GM23338 (cell line): ENCODE results near the gene NFKB1. TPM values are rescaled to one million over a fixed set of nuclear protein-coding genes. Genes with fewer than 3 reads are reported as not detected.

Experiments
- ATAC-seq: fragments of 200-7000 bp; cut with Tn5 transposase; 3 replicates; pipeline ENCODE4 v1.9.1; 2020
- DNase-seq: peaks from one replicate; pipeline ENCODE4 v3.0.0-alpha.2; 2015; ENCODE audit warnings: low spot score
- H2AFZ ChIP-seq: fragments of 200-600 bp; sonication (generic); 2 replicates; pipeline ENCODE4 v1.8.0; 2016; ENCODE audit warnings: antibody characterized with exemption, mild to moderate bottlenecking, moderate library complexity
- H3F3A ChIP-seq: fragments of 200-600 bp; sonication (generic); replicated peaks from 2 replicates; pipeline ENCODE4 v1.8.0; 2017; ENCODE audit warnings: antibody characterized with exemption, mixed run types, low read depth
- H3K27ac ChIP-seq: fragments of 200-600 bp; sonication (generic); 2 replicates; pipeline ENCODE4 v1.6.1; 2016; ENCODE audit warnings: low read depth
- H3K27me3 ChIP-seq: fragments of 200-600 bp; sonication (generic); 2 replicates; pipeline ENCODE4 v1.8.0; 2016; ENCODE audit warnings: mild to moderate bottlenecking, mixed run types, moderate library complexity; ENCODE audit not compliant: insufficient read depth
- H3K36me3 ChIP-seq: fragments of 200-600 bp; sonication (generic); 2 replicates; pipeline ENCODE4 v1.8.0; 2016; ENCODE audit warnings: mild to moderate bottlenecking; ENCODE audit not compliant: insufficient read depth
- H3K4me1 ChIP-seq: fragments of 200-600 bp; sonication (generic); 2 replicates; pipeline ENCODE4 v1.8.0; 2016; ENCODE audit warnings: mild to moderate bottlenecking, moderate library complexity; ENCODE audit not compliant: insufficient read depth
- H3K4me2 ChIP-seq: fragments of 200-600 bp; sonication (generic); 2 replicates; pipeline ENCODE4 v1.7.1; 2017; ENCODE audit warnings: mixed run types
- H3K4me3 ChIP-seq: fragments of 200-600 bp; sonication (generic); 2 replicates; pipeline ENCODE4 v1.6.1; 2016; ENCODE audit warnings: mixed run types
- H3K79me2 ChIP-seq: fragments of 200-600 bp; sonication (generic); replicated peaks from 2 replicates; pipeline ENCODE4 v1.8.0; 2017; ENCODE audit warnings: mild to moderate bottlenecking; ENCODE audit not compliant: insufficient read depth
- H3K9me2 ChIP-seq: fragments of 200-600 bp; sonication (generic); 2 replicates; pipeline ENCODE4 v1.8.0; 2017; ENCODE audit not compliant: insufficient read depth
- H4K20me1 ChIP-seq: fragments of 200-600 bp; sonication (generic); replicated peaks from 2 replicates; pipeline ENCODE4 v1.8.0; 2017; ENCODE audit warnings: mild to moderate bottlenecking; ENCODE audit not compliant: insufficient read depth
- H3K27ac Mint-ChIP-seq: 2 replicates; pipeline ENCODE4 v1.8.0; 2020; ENCODE audit warnings: inconsistent platforms, mild to moderate bottlenecking, moderate library complexity, mixed read lengths
- H3K27me3 Mint-ChIP-seq: 3 replicates; pipeline ENCODE4 v1.8.0; 2022; ENCODE audit warnings: low read depth, mild to moderate bottlenecking, moderate library complexity, mixed read lengths, inconsistent platforms; ENCODE audit not compliant: insufficient read depth, poor library complexity
- H3K36me3 Mint-ChIP-seq: 3 replicates; pipeline ENCODE4 v1.8.0; 2021; ENCODE audit warnings: low read depth, mild to moderate bottlenecking, inconsistent platforms, moderate library complexity, mixed read lengths
- H3K4me1 Mint-ChIP-seq: 3 replicates; pipeline ENCODE4 v1.8.0; 2020; ENCODE audit warnings: mild to moderate bottlenecking, inconsistent platforms, mixed read lengths
- H3K4me3 Mint-ChIP-seq: 3 replicates; pipeline ENCODE4 v1.8.0; 2021; ENCODE audit warnings: moderate library complexity, mild to moderate bottlenecking, inconsistent platforms, mixed read lengths
- H3K9me3 Mint-ChIP-seq: 3 replicates; pipeline ENCODE4 v1.8.0; 2020; ENCODE audit warnings: moderate library complexity, mild to moderate bottlenecking, inconsistent platforms, mixed read lengths
- CREB1 ChIP-seq: fragments of 250-450 bp; sonication (Bioruptor Pico); IDR thresholded peaks from 2 replicates; pipeline ENCODE4 v1.5.0; 2020; ENCODE audit warnings: low read depth, mild to moderate bottlenecking, moderate library complexity
- EZH2 ChIP-seq: fragments of 200-600 bp; sonication (generic); IDR thresholded peaks from one replicate; pipeline ENCODE4 v1.8.0; 2017; ENCODE audit warnings: antibody characterized with exemption, mild to moderate bottlenecking, low read depth; ENCODE audit not compliant: unreplicated experiment
- EZH2phosphoT487 ChIP-seq: fragments of 200-600 bp; sonication (generic); IDR thresholded peaks from one replicate; pipeline ENCODE4 v1.8.1; 2018; ENCODE audit warnings: antibody characterized with exemption; ENCODE audit not compliant: unreplicated experiment
- JUNB ChIP-seq: IDR thresholded peaks from one replicate; pipeline ENCODE4 v1.6.1; 2016; ENCODE audit warnings: antibody characterized with exemption; ENCODE audit not compliant: unreplicated experiment
- NANOG ChIP-seq: IDR thresholded peaks from 2 replicates; pipeline ENCODE4 v1.6.1; 2016; ENCODE audit warnings: antibody characterized with exemption, borderline replicate concordance
- POLR2AphosphoS5 ChIP-seq: IDR thresholded peaks from 2 replicates; pipeline ENCODE4 v1.6.1; 2016; ENCODE audit warnings: antibody characterized with exemption, low read depth
- STAT1 ChIP-seq: IDR thresholded peaks from one replicate; pipeline ENCODE4 v1.6.1; 2016; ENCODE audit warnings: antibody characterized with exemption; ENCODE audit not compliant: unreplicated experiment
- ZNF114 ChIP-seq: fragments of 250-450 bp; sonication (Bioruptor Pico); IDR thresholded peaks from 2 replicates; pipeline ENCODE4 v1.5.0; 2020; ENCODE audit warnings: mild to moderate bottlenecking, moderate library complexity
- ZNF331 ChIP-seq: fragments of 250-450 bp; sonication (Bioruptor Pico); IDR thresholded peaks from 2 replicates; pipeline ENCODE4 v1.5.0; 2020; ENCODE audit warnings: low read depth, mild to moderate bottlenecking, moderate library complexity
- polyA plus RNA-seq: library from polyadenylated mRNA; unstranded; fragments of >200 nt; fragmentation: Nextera tagmentation; extraction: Ambion mirVana; gene quantifications from 2 replicates; pipeline ENCODE4 v1.2.1, GENCODE V29; 2016
- total RNA-seq: library from RNA; depleted of rRNA; stranded (reverse); fragments of >200 nt; shearing (Covaris generic); gene quantifications from 2 replicates; pipeline ENCODE4 v1.2.3, GENCODE V29; 2014
- TF ChIP-seq, protein P1 (sequence below): IDR thresholded peaks from one replicate; pipeline ENCODE4 v1.6.1; 2018; ENCODE audit warnings: antibody characterized with exemption; ENCODE audit not compliant: unreplicated experiment
- TF ChIP-seq, protein P2 (sequence below): fragments of 250-450 bp; sonication (Bioruptor Pico); IDR thresholded peaks from 2 replicates; pipeline ENCODE4 v1.5.0; 2020; ENCODE audit warnings: mild to moderate bottlenecking, moderate library complexity
- TF ChIP-seq, protein P3 (sequence below): IDR thresholded peaks from 2 replicates; pipeline ENCODE4 v1.6.1; 2016; ENCODE audit warnings: antibody characterized with exemption
- TF ChIP-seq, protein P4 (sequence below), 2 experiments: fragments of 200-600 bp in 1 of 2; sonication (generic) in 1 of 2; conservative IDR thresholded peaks; 2 replicates each; pipeline versions ENCODE4 v1.5.1 to v1.6.1; 2016 to 2017; ENCODE audit warnings: antibody characterized with exemption in 2 of 2, low read depth in 2 of 2, mild to moderate bottlenecking in 2 of 2, moderate library complexity in 1 of 2

The NFKB1 gene
- total and polyA plus RNA-seq, 2 experiments from 2014 or later = 0.82 to 4.6 TPM

DNA sequence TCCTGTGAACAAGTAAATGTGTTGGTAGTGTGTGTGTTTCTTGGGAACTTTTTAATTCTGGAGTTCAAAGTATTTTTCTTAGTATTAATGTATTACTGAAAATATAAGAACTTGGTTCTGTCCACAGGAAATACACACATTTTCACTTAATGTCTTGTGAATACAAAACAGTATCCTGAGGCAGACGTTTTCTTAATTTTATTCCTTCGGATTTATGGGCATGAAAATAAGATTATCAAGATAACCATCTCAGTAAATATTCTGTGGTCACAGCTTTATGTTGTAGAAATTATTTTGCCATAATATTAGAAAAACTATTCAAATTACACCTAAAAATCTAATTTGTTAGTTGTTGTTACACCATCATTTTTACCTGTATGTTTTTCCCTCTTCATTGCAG, 29.8 kb downstream of the NFKB1 start:
- H3K27ac Mint-ChIP-seq = no peak overlapping the region
- DNase-seq = no peak
- no peaks in the 10 kb centered on the region for H3K36me3 Mint-ChIP-seq
- no peaks in the 10 kb centered on the region for H3K79me2 ChIP-seq
- H3K4me1 Mint-ChIP-seq = peaks cover 10% of the 10 kb centered on the region
- no peaks in the 10 kb centered on the region for H4K20me1 ChIP-seq
- H3K36me3 ChIP-seq = no peaks in the 10 kb centered on the region
- no peaks in the 10 kb centered on the region for H3K27me3 Mint-ChIP-seq
- no peaks in the 10 kb centered on the region for H3K27me3 ChIP-seq
- H3K4me1 ChIP-seq = peaks cover 12% of the 10 kb centered on the region; the same call in 1 of the 2 replicates
- no peaks in the 10 kb centered on the region for H3K9me3 Mint-ChIP-seq
- no peak overlapping the region for H3K4me3 ChIP-seq
- H3K9me2 ChIP-seq = no peaks in the 10 kb centered on the region
- no peak overlapping the region for H3K4me3 Mint-ChIP-seq
- TF ChIP-seq ZNF331 (CRISPR knock-in tag) = no peak
- TF ChIP-seq, protein P1, sequence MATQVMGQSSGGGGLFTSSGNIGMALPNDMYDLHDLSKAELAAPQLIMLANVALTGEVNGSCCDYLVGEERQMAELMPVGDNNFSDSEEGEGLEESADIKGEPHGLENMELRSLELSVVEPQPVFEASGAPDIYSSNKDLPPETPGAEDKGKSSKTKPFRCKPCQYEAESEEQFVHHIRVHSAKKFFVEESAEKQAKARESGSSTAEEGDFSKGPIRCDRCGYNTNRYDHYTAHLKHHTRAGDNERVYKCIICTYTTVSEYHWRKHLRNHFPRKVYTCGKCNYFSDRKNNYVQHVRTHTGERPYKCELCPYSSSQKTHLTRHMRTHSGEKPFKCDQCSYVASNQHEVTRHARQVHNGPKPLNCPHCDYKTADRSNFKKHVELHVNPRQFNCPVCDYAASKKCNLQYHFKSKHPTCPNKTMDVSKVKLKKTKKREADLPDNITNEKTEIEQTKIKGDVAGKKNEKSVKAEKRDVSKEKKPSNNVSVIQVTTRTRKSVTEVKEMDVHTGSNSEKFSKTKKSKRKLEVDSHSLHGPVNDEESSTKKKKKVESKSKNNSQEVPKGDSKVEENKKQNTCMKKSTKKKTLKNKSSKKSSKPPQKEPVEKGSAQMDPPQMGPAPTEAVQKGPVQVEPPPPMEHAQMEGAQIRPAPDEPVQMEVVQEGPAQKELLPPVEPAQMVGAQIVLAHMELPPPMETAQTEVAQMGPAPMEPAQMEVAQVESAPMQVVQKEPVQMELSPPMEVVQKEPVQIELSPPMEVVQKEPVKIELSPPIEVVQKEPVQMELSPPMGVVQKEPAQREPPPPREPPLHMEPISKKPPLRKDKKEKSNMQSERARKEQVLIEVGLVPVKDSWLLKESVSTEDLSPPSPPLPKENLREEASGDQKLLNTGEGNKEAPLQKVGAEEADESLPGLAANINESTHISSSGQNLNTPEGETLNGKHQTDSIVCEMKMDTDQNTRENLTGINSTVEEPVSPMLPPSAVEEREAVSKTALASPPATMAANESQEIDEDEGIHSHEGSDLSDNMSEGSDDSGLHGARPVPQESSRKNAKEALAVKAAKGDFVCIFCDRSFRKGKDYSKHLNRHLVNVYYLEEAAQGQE = no peak
- TF ChIP-seq, protein P2, sequence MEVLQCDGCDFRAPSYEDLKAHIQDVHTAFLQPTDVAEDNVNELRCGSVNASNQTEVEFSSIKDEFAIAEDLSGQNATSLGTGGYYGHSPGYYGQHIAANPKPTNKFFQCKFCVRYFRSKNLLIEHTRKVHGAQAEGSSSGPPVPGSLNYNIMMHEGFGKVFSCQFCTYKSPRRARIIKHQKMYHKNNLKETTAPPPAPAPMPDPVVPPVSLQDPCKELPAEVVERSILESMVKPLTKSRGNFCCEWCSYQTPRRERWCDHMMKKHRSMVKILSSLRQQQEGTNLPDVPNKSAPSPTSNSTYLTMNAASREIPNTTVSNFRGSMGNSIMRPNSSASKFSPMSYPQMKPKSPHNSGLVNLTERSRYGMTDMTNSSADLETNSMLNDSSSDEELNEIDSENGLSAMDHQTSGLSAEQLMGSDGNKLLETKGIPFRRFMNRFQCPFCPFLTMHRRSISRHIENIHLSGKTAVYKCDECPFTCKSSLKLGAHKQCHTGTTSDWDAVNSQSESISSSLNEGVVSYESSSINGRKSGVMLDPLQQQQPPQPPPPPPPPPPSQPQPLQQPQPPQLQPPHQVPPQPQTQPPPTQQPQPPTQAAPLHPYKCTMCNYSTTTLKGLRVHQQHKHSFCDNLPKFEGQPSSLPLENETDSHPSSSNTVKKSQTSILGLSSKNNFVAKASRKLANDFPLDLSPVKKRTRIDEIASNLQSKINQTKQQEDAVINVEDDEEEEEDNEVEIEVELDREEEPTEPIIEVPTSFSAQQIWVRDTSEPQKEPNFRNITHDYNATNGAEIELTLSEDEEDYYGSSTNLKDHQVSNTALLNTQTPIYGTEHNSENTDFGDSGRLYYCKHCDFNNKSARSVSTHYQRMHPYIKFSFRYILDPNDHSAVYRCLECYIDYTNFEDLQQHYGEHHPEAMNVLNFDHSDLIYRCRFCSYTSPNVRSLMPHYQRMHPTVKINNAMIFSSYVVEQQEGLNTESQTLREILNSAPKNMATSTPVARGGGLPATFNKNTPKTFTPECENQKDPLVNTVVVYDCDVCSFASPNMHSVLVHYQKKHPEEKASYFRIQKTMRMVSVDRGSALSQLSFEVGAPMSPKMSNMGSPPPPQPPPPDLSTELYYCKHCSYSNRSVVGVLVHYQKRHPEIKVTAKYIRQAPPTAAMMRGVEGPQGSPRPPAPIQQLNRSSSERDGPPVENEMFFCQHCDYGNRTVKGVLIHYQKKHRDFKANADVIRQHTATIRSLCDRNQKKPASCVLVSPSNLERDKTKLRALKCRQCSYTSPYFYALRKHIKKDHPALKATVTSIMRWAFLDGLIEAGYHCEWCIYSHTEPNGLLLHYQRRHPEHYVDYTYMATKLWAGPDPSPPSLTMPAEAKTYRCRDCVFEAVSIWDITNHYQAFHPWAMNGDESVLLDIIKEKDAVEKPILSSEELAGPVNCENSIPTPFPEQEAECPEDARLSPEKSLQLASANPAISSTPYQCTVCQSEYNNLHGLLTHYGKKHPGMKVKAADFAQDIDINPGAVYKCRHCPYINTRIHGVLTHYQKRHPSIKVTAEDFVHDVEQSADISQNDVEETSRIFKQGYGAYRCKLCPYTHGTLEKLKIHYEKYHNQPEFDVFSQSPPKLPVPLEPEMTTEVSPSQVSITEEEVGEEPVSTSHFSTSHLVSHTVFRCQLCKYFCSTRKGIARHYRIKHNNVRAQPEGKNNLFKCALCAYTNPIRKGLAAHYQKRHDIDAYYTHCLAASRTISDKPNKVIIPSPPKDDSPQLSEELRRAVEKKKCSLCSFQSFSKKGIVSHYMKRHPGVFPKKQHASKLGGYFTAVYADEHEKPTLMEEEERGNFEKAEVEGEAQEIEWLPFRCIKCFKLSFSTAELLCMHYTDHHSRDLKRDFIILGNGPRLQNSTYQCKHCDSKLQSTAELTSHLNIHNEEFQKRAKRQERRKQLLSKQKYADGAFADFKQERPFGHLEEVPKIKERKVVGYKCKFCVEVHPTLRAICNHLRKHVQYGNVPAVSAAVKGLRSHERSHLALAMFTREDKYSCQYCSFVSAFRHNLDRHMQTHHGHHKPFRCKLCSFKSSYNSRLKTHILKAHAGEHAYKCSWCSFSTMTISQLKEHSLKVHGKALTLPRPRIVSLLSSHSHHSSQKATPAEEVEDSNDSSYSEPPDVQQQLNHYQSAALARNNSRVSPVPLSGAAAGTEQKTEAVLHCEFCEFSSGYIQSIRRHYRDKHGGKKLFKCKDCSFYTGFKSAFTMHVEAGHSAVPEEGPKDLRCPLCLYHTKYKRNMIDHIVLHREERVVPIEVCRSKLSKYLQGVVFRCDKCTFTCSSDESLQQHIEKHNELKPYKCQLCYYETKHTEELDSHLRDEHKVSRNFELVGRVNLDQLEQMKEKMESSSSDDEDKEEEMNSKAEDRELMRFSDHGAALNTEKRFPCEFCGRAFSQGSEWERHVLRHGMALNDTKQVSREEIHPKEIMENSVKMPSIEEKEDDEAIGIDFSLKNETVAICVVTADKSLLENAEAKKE (CRISPR knock-in tag) = no peak
- TF ChIP-seq, protein P3, sequence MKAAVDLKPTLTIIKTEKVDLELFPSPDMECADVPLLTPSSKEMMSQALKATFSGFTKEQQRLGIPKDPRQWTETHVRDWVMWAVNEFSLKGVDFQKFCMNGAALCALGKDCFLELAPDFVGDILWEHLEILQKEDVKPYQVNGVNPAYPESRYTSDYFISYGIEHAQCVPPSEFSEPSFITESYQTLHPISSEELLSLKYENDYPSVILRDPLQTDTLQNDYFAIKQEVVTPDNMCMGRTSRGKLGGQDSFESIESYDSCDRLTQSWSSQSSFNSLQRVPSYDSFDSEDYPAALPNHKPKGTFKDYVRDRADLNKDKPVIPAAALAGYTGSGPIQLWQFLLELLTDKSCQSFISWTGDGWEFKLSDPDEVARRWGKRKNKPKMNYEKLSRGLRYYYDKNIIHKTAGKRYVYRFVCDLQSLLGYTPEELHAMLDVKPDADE = no peak
- no peak for TF ChIP-seq EZH2phosphoT487
- no peak for TF ChIP-seq NANOG
- no peak for TF ChIP-seq CREB1 (CRISPR knock-in tag)
- no peak for TF ChIP-seq EZH2
- TF ChIP-seq, protein P4, sequence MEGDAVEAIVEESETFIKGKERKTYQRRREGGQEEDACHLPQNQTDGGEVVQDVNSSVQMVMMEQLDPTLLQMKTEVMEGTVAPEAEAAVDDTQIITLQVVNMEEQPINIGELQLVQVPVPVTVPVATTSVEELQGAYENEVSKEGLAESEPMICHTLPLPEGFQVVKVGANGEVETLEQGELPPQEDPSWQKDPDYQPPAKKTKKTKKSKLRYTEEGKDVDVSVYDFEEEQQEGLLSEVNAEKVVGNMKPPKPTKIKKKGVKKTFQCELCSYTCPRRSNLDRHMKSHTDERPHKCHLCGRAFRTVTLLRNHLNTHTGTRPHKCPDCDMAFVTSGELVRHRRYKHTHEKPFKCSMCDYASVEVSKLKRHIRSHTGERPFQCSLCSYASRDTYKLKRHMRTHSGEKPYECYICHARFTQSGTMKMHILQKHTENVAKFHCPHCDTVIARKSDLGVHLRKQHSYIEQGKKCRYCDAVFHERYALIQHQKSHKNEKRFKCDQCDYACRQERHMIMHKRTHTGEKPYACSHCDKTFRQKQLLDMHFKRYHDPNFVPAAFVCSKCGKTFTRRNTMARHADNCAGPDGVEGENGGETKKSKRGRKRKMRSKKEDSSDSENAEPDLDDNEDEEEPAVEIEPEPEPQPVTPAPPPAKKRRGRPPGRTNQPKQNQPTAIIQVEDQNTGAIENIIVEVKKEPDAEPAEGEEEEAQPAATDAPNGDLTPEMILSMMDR (conservative IDR thresholded peaks at IDR 0.05; ENCODE audit: low read depth in 2 of 2) = no peak
- no peak for TF ChIP-seq POLR2AphosphoS5
- TF ChIP-seq ZNF114 = no peak
- TF ChIP-seq STAT1 = no peak
- TF ChIP-seq JUNB = no peak
- no peaks in the 10 kb centered on the region for H3F3A ChIP-seq
- H2AFZ ChIP-seq = no peak overlapping the region
- H3K27ac ChIP-seq = no peak overlapping the region
- no peak overlapping the region for H3K4me2 ChIP-seq
- ATAC-seq = no peak
